Gastroesophageal sphincter (tissue), 4 donors: ENCODE data around the gene XCL2. TPM values are rescaled to one million over a fixed set of nuclear protein-coding genes. Genes with fewer than 3 reads are reported as not detected.

ENCODE experiments used
- ATAC-seq: fragments of 150-250 bp; one replicate; pipeline ENCODE4 v1.9.1; 2016; ENCODE audit warnings: mild to moderate bottlenecking, moderate library complexity
- H3K27ac ChIP-seq, 4 donors: fragments of 200-600 bp; sonication (generic) in 3 of 4; 1 replicate in 3 of 4; 2 replicates in 1 of 4; pipeline ENCODE4 v1.5.1; 2016 to 2019
- H3K27me3 ChIP-seq: fragments of 200-600 bp; sonication (generic); one replicate; pipeline ENCODE4 v1.5.1; 2019
- H3K36me3 ChIP-seq, 2 donors: fragments of 200-600 bp; sonication (generic); one replicate each; pipeline ENCODE4 v1.5.1; 2019; ENCODE audit warnings: control low read depth in 1 of 2
- H3K4me1 ChIP-seq, 3 donors: fragments of 200-600 bp; sonication (generic); 1 replicate in 2 of 3; 2 replicates in 1 of 3; pipeline ENCODE4 v1.5.1; 2016 to 2019; ENCODE audit warnings: control low read depth in 2 of 3
- H3K4me3 ChIP-seq, 2 donors: fragments of 200-600 bp; sonication (generic); one replicate each; pipeline ENCODE4 v1.5.1; 2019; ENCODE audit warnings: mild to moderate bottlenecking in 1 of 2, moderate library complexity in 1 of 2
- H3K9me3 ChIP-seq, 3 donors: fragments of 200-600 bp; sonication (generic); one replicate each; pipeline ENCODE4 v1.5.1; 2017 to 2019; ENCODE audit warnings: control low read depth in 2 of 3
- CTCF ChIP-seq, 4 experiments: fragments of 200-600 bp in 2 of 4; fragments of 450-650 bp in 2 of 4; sonication (generic) in 1 of 4; IDR thresholded peaks; one replicate each; pipeline ENCODE4 v1.5.1; 2017 to 2019; ENCODE audit warnings: antibody characterized with exemption in 4 of 4, mild to moderate bottlenecking in 2 of 4, moderate library complexity in 2 of 4
- EP300 ChIP-seq: sonication (generic); formaldehyde crosslinking; IDR thresholded peaks from one replicate; pipeline ENCODE4 v1.6.1; 2017; ENCODE audit warnings: antibody characterized with exemption, mild to moderate bottlenecking
- POLR2A ChIP-seq, 2 donors: fragments of 450-650 bp; IDR thresholded peaks; one replicate each; pipeline ENCODE4 v1.6.1; 2017; ENCODE audit warnings: antibody characterized with exemption in 2 of 2, mild to moderate bottlenecking in 2 of 2, moderate library complexity in 1 of 2
- POLR2AphosphoS5 ChIP-seq: sonication (generic); formaldehyde crosslinking; IDR thresholded peaks from one replicate; pipeline ENCODE4 v1.6.1; 2017; ENCODE audit warnings: antibody characterized with exemption
- WGBS, 2 donors: methylation state at CpG; one replicate each; pipeline ENCODE4 v1.1.5; 2018; ENCODE audit warnings: low coverage in 1 of 2; 5-methylcytosine and 5-hydroxymethylcytosine counted together
- total RNA-seq, 4 donors: library from RNA; depleted of rRNA; stranded (reverse); fragments of >200 nt; gene quantifications; one replicate each; pipeline ENCODE4 v1.1.0, GENCODE V29; 2016

The XCL2 gene
- total RNA-seq, 4 donors from 2014 or later = 2.0 TPM; not detected in 3

- TF ChIP-seq POLR2A (IDR thresholded peaks at IDR 0.05) (no peak), CTCF (IDR thresholded peaks at IDR 0.05) (no peak), POLR2AphosphoS5 (no peak)
- Histone ChIP-seq H3K27ac (peak overlapping the region; percentile 57 to 74 (median 66)), H3K4me3 (no peak overlapping the region), H3K27me3 (no peaks in the 10 kb centered on the region), H3K9me3 (no peaks in the 10 kb centered on the region), H3K36me3 (no peaks in the 10 kb centered on the region), H3K4me1 (peaks cover 13 to 42% (median 21%) of the 10 kb centered on the region in 3 donors)
- no peak for ATAC-seq
- WGBS, 2 donors = 60 to 78% methylated on average over 3 to 4 of the region's 4 CpGs
These were observed 44.7 kb downstream of the XCL2 start for GRCh38 chr1:168498956-168499687.

GRCh38 chr1:168498159-168498631 lies 45.6 kb downstream of the XCL2 start:
- no peaks in the 10 kb centered on the region for H3K9me3 ChIP-seq
- no peak overlapping the region for H3K4me3 ChIP-seq
- peak; percentile 76 for ATAC-seq
- TF ChIP-seq POLR2AphosphoS5 (peak; percentile 85), CTCF (IDR thresholded peaks at IDR 0.05) (no peak), EP300 (no peak), POLR2A (IDR thresholded peaks at IDR 0.05) (no peak)
- 6 to 11% methylated on average over 2 of the region's 2 CpGs for WGBS, 2 donors
- no peaks in the 10 kb centered on the region for H3K36me3 ChIP-seq
- no peaks in the 10 kb centered on the region for H3K27me3 ChIP-seq
- peaks cover 13 to 41% (median 21%) of the 10 kb centered on the region in 3 donors for H3K4me1 ChIP-seq
- H3K27ac ChIP-seq = peak overlapping the region; percentile 47 to 74 (median 64)

- Histone ChIP-seq H3K4me3 (no peak overlapping the region), H3K36me3 (no peaks in the 10 kb centered on the region), H3K27ac (peak overlapping the region; percentile 47 to 74 (median 64)), H3K9me3 (no peaks in the 10 kb centered on the region), H3K27me3 (no peaks in the 10 kb centered on the region), H3K4me1 (peaks cover 13 to 39% (median 21%) of the 10 kb centered on the region in 3 donors)
- ATAC-seq = no peak
- no peak for TF ChIP-seq POLR2A (IDR thresholded peaks at IDR 0.05)
- TF ChIP-seq CTCF (IDR thresholded peaks at IDR 0.05) = no peak
- TF ChIP-seq EP300 = no peak
- no peak for TF ChIP-seq POLR2AphosphoS5
- WGBS, 2 donors = 46 to 54% methylated on average over 3 of the region's 3 CpGs
These were observed 46.3 kb downstream of the XCL2 start for GRCh38 chr1:168497376-168497950.

- no peak for ATAC-seq
- H3K27ac ChIP-seq = peak overlapping the region; percentile 11 to 79 (median 44)
- H3K36me3 ChIP-seq = no peaks in the 10 kb centered on the region
- H3K4me1 ChIP-seq = peaks cover 6 to 49% (median 16%) of the 10 kb centered on the region in 3 donors
- no peak for TF ChIP-seq EP300
- TF ChIP-seq POLR2A (IDR thresholded peaks at IDR 0.05) = no peak
- TF ChIP-seq CTCF (IDR thresholded peaks at IDR 0.05) = no peak
- TF ChIP-seq POLR2AphosphoS5 = no peak
- no peaks in the 10 kb centered on the region for H3K27me3 ChIP-seq
- no peak overlapping the region for H3K4me3 ChIP-seq
- 13 to 17% methylated on average over 1 of the region's 1 CpG for WGBS, 2 donors
- no peaks in the 10 kb centered on the region for H3K9me3 ChIP-seq
These were observed 52.2 kb downstream of the XCL2 start for GRCh38 chr1:168491527-168492164.

Other genes starting within 250 kb of the XCL2 start
- gene XCL1, start 32.6 kb upstream of the XCL2 start, total RNA-seq = under 1 TPM in 1 of 4 donors, not detected in 3; 0.47 TPM
- gene DPT, start 185.2 kb upstream of the XCL2 start, total RNA-seq = 100 to 1,000 TPM in 3 of 4 donors, 10 to 100 TPM in 1; 75.2 to 354 (median 130) TPM